Kidney epithelial cell (primary cell): ENCODE data around the gene GPC6. TPM values are rescaled to one million over a fixed set of nuclear protein-coding genes. Genes with fewer than 3 reads are reported as not detected.

Source experiments
- DNase-seq: peaks from one replicate; pipeline ENCODE4 v3.0.0-alpha.2; 2010; ENCODE audit warnings: low read depth
- H3K27me3 ChIP-seq: 2 replicates; pipeline ENCODE4 v1.6.0; 2011; ENCODE audit warnings: low read length; ENCODE audit not compliant: control insufficient read depth, insufficient read depth
- H3K36me3 ChIP-seq: 2 replicates; pipeline ENCODE4 v1.5.1; 2011; ENCODE audit warnings: low read length; ENCODE audit not compliant: control insufficient read depth, insufficient read depth
- H3K4me3 ChIP-seq: 2 replicates; pipeline ENCODE4 v1.5.1; 2011; ENCODE audit warnings: low read depth, mild to moderate bottlenecking, control low read depth, low read length
- CTCF ChIP-seq: IDR thresholded peaks from 2 replicates; pipeline ENCODE4 v1.5.1; 2011; ENCODE audit warnings: mild to moderate bottlenecking, moderate library complexity, low read length, control low read depth, inconsistent platforms; ENCODE audit not compliant: insufficient read depth, poor library complexity, severe bottlenecking
- total RNA-seq: library from RNA; depleted of rRNA; stranded (reverse); fragments of >200 nt; gene quantifications from 2 replicates; pipeline ENCODE4 v1.2.3, GENCODE V29; 2015

Gene GPC6
- total RNA-seq, 1 donor from 2014 or later, result 62.7 TPM

DNA sequence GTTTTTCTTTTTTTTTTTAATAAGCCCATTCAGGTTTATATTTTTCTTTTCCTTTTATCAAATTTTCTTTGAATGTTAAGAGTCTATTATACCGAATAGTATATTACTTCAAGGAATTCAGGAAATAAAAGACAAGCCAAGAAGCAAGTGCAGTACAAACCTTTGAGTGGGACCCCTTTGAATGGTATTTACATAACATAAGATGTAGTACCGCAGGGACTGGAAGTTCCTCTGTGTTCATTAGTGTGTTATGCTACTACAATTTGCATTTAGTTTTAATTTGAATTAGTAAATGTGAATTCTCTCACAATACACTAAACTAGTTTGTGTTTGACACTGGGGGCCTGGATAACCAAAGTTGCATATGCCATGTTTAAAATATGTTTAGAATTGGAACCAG lies 913.4 kb downstream of the GPC6 start:
- H3K27me3 ChIP-seq, result no peaks in the 10 kb centered on the region
- DNase-seq, result no peak
- no peaks in the 10 kb centered on the region for H3K36me3 ChIP-seq
- no peak overlapping the region for H3K4me3 ChIP-seq
- TF ChIP-seq CTCF, result no peak

DNA sequence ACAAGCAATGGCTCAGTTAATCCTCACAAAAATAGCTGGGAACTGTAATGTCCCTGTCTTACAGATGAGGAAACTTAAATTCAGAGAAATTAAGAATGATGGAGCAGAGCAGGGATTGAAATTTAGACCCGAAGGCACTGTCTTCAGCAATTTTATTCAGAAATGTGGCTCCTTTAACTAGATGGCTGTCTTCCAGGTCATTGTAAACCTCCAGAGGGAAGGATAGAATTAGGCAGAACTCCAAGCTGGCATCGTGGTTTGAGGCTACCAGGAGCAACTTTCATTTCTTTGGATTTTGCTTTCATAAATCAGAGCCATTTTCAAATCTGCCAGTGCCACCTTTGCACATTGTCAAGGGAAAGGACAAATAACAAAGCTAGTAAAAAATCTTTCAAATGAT lies 913.9 kb downstream of the GPC6 start:
- Histone ChIP-seq H3K4me3 (no peak overlapping the region), H3K36me3 (no peaks in the 10 kb centered on the region), H3K27me3 (no peaks in the 10 kb centered on the region)
- no peak for TF ChIP-seq CTCF
- DNase-seq, result no peak

DNA sequence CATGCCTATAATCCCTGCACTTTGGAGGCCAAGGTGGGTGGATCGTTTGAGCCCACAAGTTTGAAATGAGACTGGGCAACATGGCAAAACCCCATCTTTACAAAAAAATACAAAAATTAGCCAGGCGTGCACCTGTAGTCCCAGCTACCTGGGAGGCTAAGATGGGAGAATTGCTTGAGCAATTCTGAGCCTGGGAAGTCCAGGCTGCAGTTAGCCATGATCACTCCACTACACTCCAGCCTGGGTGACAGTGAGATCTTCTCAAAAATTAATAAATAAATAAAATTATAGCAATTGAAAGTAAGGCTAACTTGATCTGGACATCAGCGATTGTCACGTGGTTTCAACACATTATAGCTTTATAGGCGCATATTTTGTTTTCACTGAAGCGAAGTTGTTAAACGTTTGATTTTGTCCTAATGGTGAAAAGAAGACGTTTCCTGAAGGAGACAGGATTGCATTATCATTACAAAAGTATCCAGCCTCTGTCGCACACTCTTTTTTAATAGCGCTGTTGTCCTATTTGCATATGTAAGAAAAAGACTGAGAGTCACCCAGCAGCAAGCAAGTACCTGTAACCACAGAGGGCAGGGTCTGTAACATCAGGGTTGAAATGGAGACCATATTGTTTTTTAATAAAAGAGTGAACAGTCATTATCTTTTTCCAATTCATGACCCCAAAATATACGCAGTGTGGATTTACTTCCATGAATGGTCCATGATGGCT lies 917.2 kb downstream of the GPC6 start:
- no peak overlapping the region for H3K4me3 ChIP-seq

GRCh38 chr13:94145966-94146365 lies 919.4 kb downstream of the GPC6 start:
- no peaks in the 10 kb centered on the region for H3K27me3 ChIP-seq
- no peak overlapping the region for H3K4me3 ChIP-seq

More for the DNA sequence above, 917.2 kb downstream of the GPC6 start:
- DNase-seq, result no peak
- no peaks in the 10 kb centered on the region for H3K27me3 ChIP-seq
- TF ChIP-seq CTCF, result no peak
- H3K36me3 ChIP-seq, result no peaks in the 10 kb centered on the region

DNA sequence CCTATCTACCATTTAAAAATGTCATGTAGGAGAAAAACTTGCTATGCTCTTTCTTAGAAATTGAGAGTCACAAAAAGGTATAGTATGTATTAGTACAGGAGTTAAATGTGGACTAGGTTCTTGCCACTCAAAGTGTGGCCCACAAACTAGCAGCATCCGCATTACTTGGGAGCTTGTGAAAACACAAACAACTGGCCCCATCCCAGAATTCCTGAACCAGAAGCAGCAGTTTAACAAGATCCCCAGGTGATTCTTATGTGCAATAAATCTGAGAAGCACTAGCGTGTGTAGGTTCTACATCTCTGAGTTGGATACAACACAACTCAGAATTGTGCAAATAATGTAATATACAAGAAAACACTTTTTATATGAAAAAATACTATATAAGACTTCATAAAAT lies 927.0 kb downstream of the GPC6 start:
- no peaks in the 10 kb centered on the region for H3K36me3 ChIP-seq
- H3K4me3 ChIP-seq, result no peak overlapping the region
- H3K27me3 ChIP-seq, result no peaks in the 10 kb centered on the region
- DNase-seq, result no peak
- no peak for TF ChIP-seq CTCF

More at GRCh38 chr13:94145966-94146365, 919.4 kb downstream of the GPC6 start:
- no peaks in the 10 kb centered on the region for H3K36me3 ChIP-seq
- TF ChIP-seq CTCF, result no peak
- DNase-seq, result no peak

- Histone ChIP-seq H3K27me3 (no peaks in the 10 kb centered on the region), H3K36me3 (no peaks in the 10 kb centered on the region), H3K4me3 (no peak overlapping the region)
- DNase-seq, result no peak
- no peak for TF ChIP-seq CTCF
Measured at GRCh38 chr13:94154367-94154766, 927.8 kb downstream of the GPC6 start.
